ENCODE measurements around the gene CREM.

DNA sequence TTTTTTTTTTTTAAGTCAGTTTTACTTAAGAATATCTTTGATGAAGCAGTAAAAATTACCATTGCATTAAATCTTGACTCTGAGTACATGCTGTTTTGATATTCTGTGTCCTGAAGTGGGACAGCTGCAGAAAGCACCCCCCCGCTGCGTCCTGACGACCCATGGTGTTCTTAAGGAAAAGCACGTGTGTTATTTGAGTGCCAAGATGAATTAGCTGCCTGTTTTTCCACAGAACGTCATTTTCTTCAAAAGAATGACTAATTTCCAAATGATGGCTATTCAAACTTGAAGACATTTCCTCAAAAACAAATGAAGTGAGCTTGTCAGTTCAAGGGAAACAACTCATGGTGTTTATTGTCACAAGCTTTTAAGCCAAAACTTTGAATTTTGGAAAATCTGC lies 45.9 kb downstream of the CREM start:
- TF ChIP-seq, protein P1, sequence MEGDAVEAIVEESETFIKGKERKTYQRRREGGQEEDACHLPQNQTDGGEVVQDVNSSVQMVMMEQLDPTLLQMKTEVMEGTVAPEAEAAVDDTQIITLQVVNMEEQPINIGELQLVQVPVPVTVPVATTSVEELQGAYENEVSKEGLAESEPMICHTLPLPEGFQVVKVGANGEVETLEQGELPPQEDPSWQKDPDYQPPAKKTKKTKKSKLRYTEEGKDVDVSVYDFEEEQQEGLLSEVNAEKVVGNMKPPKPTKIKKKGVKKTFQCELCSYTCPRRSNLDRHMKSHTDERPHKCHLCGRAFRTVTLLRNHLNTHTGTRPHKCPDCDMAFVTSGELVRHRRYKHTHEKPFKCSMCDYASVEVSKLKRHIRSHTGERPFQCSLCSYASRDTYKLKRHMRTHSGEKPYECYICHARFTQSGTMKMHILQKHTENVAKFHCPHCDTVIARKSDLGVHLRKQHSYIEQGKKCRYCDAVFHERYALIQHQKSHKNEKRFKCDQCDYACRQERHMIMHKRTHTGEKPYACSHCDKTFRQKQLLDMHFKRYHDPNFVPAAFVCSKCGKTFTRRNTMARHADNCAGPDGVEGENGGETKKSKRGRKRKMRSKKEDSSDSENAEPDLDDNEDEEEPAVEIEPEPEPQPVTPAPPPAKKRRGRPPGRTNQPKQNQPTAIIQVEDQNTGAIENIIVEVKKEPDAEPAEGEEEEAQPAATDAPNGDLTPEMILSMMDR (IDR thresholded peaks at IDR 0.05; ENCODE audit: insufficient read depth, low read length) = no peak
- TF ChIP-seq GABPA (IDR thresholded peaks at IDR 0.05; ENCODE audit: low read depth) = no peak
- TF ChIP-seq POLR2AphosphoS5 (IDR thresholded peaks at IDR 0.05; ENCODE audit: low read depth) = no peak
